ENCODE data around the gene ENOX1.

ENOX1 gene

DNA sequence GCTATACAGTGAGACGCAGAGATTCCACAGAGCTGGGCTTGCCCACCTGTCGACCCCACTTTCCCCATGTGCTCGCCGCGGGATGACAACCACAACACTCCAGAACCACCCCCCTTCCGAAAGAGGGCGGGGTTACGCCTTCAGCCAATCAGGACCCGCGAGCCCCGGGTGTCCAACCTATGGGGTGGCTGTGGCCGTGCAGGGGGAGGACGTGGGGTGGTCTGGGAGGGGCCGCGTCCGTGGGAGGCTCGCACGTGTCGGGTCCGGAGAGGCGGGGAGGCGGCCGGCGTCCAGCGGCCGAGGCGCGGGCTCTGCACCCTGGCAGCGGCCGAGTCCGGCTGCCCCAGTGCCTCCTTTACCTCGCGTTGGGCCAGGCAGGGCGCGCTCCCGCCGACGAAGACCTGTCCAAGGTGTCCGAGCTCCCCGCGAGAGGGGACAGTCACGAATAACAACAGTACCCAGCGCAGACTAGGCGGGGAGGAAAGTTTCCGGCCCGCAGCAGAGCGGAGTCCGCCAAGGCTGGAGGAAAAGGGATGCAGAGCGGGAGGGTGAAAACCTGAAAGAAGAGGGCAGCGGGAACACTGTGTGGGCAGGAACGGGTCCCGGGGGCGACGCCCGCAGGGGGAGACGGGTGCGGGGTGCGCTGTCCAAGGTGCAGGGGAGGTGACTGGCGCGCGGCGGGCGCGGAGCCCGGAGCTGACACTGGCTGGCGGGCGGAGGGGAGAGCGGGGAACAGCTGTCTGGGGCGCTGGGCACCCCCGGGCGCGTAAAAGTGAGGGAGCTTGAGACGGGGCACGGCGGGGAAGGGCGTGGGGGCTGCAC is 911 bp downstream of the ENOX1 start:
- no peak for DNase-seq (ENCODE audit: low read depth)

DNA sequence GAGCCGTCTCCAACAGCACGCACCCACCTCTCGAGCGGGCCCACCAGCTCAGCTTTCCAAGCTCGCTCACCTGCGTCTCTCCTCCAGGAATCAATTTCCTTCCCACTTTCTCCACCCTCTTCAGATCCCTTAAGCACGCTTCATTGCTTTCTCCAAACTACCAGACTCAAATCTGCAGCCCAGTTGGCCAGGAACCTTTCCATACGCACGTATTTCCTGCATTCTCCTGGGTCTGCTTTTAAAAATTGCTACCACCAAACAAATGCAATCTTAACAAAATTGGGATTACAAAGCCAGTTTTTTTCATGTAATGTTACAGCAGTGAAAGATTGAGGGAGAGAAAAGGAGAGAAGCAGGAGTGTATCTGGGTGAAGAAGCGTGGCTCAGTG is 1.5 kb downstream of the ENOX1 start:
- no peak for DNase-seq (ENCODE audit: low read depth)

DNA sequence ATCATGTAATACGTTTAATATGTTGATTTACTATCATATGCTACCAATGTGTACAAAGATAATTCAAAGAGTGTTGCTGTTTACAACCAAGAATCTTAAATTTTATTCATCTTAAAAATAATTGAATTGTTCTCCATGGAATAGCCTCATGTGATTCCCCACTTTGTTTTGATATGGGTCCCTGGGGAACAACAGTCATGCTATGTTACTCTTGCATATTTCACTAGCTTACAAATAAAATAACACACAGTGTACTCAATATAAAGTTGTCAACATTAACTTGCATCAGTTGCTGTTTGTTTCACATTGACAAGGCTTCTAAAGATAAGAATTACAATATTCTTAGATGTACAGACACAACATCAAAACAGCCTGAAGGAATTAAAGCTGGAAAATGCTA is 2.3 kb downstream of the ENOX1 start:
- DNase-seq (ENCODE audit: low read depth): no peak

DNA sequence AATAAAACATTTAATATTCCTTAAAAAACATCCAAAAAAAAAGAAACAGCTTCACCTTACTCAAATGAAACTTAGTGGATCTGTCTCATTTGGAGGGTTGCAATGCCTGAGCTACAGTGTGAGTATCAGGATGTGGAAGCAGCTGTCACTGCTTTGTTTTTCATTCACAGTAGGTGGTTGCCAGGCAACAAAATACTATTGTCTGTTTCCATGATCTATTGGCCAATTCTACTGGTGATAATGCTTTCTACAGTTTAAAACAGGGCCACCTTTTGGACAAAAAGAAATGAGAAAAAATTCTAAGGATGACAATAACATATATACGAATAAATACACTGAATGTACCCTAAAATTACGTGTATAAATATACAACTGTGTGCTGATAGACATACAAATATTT is 3.0 kb downstream of the ENOX1 start:
- no peak for DNase-seq (ENCODE audit: low read depth)

DNA sequence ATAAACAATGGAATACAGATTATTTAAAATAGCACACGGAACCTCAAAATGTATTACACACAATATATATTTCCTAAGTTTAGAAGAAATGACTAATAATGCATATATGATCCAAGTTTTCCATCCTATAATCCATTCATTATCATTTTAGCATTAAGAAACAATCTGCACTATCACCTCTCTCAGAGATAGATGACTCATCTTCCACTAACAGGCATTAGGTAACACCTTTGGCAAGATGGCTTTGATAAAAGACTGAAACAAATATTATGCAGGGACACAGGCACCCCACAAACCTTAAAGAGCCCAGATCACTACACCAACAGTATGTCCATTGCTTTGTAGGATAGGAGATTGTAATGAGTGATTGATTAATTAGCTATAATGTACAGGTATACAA is 4.1 kb downstream of the ENOX1 start:
- DNase-seq (ENCODE audit: low read depth): no peak

DNA sequence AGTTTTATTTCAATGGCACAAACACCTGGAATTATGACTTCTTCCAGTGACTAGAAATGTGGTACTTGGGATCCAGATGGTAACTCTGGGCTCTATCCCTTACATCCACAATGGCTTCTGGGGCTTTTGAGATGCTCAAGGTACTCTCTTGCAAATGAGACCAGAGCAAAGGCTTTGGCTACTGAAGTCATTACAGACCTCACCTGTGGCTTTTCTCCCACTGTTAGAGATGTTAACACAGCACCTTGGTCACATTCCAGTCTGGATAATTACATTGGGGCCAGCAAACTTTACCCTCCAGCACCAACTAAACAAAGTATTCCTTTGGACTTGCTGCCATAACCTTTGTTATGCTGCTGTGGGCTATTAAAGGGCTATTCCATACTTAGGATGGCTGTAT is 6.1 kb downstream of the ENOX1 start:
- DNase-seq (ENCODE audit: low read depth): no peak

DNA sequence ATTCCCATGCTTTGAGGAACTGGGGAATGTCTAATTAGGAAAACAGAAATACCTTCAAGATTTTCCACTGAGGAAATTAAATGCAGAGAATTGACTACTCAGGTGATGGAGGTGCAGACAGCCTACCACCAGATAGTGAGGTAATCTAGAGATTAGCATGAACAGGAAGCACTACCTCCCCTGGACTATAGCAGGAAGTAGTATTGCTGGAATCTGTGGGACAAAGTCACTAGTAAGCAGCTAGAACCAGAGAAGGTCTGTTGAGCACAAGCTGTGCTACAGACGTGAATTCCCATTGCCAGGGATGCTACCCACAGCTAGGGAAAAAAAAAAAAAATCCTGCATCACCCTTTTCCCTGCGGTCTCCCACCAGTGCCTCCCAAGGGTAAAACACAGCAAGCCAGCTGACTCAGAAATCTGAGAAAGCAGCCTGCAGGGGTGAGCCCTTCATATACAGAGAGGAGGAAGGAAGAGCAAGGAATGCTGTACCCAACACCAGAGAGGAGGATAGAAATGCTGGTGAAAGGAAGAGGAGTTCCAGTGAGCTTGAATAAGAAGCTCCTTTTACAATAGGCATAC is 10.2 kb downstream of the ENOX1 start:
- no peak for DNase-seq (ENCODE audit: low read depth)

DNA sequence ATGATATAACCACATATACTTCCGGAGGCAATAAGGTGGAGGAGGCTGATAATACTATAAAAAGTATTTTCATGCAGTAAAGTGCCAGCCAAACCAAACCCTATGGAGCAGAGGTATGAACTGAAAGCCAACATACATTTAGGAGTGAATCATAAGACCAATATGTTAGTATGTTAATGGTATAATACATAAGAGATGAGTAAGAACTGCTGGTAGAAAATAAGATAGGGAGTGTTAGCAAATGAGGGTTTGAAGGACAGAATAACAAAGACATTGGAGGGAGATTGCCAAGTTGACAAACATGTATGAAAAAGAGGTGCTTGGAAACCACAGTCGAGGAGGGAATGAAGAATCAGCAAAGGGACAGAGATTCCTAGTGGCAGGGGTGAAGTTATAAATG is 10.8 kb downstream of the ENOX1 start:
- no peak for DNase-seq (ENCODE audit: low read depth)

DNA sequence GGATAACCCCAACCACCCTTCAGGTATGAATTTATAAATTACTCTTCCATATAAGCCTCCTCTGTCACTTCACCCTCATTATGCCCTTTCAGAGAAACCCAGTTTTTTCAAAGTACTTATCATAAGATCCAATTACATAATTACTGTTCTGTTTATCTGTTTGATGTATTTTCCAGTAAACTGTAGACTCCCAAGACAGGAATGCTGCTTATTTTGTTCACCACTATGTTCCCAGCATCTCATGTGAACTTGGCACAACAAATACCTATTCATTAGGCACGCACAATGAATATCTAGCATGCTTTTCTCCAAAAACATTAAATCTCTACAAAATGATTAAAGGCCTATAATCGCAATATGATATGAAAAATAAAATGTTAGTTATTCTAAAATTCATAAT is 13.2 kb downstream of the ENOX1 start:
- DNase-seq (ENCODE audit: low read depth): no peak

DNA sequence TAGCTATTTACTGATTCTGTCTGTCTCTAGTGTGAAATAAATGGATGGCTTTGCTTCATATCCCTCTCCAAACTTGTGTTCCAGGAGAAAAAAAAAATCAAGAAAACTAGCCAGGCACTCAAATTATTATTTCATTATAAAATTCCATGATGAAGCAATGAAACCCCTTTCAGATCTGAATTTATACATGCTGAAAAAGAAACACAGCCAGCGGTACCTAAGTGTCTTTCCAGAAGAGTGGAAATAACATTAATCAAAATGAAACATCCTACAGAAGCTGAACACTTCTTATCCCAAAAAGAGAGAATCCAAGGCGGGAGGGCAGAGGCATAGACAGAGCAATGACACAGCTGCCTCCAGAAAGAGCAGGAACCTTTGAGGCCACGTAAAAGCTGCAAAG is 15.9 kb downstream of the ENOX1 start:
- no peak for DNase-seq (ENCODE audit: low read depth)

DNA sequence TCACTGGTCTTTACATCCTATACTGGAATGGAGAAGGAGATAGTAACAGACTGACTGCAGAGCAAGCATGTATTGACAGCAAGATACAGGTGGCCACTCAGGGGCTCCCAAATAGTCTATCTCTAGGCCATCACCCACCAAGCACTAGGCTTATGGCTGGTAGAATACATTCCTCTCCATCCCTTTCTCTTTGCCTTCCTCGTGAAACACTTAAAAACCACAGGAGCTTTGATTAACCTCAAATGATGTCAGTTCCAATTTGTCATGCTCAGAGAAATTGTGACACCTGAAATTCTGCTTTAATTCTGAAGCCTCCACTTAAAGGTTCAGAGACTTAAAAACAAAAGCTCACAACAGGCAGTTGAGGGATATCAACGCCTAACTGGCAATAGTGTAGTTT is 17.2 kb downstream of the ENOX1 start:
- no peak for DNase-seq (ENCODE audit: low read depth)

DNA sequence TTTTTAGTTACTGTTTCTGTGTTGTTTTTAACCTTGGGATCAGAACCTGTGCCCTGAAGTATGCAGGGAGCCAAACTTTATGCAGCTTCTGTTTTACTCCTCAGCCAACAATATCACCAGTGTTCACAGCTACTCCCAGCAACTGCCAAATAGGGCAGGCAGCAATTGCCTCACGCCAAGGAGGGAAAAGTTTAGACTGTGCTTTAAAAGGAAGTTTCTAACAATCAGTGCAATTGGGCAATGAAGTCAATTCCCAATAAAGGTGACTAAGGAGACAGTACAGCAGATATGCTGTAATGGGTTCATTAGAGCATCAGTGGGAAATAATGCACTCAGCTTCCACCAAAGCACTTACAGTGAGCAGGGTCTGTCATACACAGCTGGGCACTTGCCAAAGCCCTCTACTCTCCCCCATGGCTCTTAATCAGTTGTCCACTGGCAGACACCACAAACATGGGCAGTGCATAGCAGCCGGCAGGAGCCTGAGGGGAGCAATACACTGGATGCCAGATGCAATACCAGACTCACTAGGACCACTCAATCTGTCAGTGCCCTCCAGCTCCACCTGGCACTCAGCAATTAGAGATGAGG is 19.3 kb downstream of the ENOX1 start:
- no peak for DNase-seq (ENCODE audit: low read depth)

DNA sequence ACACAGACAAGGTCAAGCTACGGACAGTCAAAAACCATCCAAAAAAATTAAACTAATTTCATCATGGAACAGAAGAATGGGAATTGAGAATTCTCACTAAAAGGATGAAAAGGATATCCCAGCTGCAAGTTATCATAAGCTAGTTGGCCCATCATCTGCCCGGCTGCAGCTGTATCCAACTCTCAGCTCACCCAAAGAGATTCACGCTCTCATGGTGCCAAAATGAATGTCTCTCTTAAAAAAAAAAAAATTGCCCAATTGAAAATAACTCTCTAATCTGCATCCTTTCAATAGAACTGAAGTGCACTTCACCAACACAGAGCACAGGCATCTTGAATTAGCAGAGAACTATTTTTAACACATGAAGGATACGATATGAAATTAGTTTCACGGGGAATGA is 20.0 kb downstream of the ENOX1 start:
- no peak for DNase-seq (ENCODE audit: low read depth)

DNA sequence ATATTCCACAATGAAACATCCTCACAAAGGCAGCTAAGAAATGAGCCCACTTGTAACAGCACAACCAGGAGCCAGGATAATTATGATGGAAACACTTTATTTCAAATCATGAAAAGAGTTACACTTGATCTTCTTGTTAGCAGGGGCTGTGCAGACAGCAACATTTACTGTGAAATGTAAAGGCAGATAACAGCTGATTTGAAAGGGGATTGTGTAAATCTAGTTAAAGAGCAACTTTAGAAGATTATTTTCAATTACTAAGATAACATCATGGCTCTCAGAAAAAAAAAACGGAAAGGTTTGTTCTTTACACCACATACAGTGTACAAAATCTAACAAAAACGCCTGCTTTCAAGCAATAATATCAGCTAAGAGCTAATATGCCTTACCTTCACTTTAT is 22.4 kb downstream of the ENOX1 start:
- DNase-seq (ENCODE audit: low read depth): no peak

DNA sequence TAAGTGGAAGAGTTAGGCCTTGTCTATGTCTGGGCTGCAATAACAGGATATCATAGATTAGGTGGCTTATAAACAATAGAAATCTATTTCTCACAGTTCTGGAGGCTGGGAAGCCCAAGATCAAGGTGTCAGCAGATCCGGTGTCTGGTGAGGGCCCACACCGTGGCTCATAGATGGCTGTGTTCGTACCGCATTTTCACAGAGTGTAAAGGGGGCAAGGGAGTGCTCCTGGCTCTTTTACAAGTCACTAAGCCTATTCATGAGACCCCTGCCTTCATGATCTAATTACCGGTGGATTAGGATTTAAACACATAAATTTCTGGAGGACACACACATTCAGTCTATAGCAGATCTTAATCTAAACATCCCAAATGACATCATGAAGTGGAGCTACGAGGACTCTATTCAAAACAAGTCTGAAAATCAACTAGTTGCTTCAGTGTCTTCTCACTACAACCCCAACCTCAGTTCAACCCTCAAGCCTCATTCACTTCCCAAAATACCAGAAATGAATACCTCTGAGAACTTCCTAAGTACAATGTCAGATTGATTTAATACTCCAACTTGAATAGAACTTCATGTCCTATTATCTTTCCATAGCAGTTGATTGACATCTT is 23.5 kb downstream of the ENOX1 start:
- DNase-seq (ENCODE audit: low read depth): no peak

DNA sequence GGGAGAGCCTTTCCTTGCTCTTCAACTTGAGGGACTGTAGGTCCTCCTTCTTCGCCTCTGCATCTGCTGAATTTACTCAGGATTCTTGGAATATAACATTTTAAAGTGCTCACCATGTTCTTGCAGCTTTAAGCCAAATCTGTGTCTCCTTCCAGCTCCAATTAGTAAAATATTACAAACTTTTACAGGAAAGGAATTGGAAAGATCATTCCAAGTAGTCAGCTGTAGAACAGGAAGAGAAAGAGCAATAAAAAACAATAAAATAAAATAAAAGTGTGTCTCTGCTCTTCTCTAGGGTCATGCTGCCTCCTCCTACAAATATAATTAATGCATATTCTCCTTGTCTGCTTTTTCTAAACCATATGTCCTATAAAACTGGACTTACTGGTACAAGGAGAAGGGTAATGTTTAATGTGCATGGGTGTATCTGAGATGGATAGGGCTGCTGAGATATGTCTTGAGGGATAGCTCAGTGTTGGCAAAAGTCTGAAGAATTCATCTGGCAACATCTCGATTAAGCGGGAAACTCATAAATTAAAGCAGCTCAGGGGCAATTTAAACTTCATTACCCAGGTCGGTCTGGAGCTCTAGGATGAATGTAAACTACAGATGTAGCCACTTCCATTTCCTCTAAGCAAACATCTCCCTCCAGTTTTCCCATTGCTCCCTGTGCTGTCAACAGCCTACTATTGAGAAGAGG is 25.0 kb downstream of the ENOX1 start:
- no peak for DNase-seq (ENCODE audit: low read depth)

DNA sequence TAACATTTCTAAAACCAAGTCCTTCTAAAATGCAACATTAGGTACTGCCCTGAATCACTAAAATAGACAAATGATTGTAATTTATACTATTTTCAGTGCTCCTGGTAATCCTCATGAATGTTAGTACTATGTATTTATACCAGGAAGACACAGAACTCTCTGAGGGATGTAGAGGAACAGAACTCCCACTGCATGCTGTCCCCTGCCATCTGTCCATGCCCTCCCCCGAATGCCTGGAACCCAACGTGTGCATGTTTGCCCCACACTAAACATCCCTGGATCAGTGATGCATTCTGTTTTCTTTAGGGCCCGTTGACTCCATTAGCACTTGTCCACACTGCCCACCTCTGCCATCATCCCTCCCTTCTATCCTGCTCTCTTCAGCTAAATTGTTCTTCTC is 26.5 kb downstream of the ENOX1 start:
- DNase-seq (ENCODE audit: low read depth): no peak

DNA sequence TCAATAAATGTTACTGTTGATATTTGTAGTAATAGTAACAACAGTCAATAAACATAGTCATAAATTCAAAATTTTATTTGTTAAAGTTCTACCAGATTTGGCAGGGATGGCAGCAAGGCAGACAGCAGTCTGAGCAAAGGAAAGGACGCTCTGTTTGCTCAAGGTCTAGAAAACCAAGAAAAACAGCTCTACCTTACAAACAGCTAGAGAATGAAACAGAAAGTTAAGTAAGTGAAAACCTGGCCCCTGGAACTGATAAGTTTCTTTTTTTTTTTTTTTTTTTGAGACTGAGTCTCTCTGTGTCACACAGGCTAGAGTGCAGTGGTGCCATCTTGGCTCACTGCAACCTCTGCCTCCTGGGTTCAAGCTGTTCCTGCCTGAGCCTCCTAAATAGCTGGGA is 27.9 kb downstream of the ENOX1 start:
- no peak for DNase-seq (ENCODE audit: low read depth)

DNA sequence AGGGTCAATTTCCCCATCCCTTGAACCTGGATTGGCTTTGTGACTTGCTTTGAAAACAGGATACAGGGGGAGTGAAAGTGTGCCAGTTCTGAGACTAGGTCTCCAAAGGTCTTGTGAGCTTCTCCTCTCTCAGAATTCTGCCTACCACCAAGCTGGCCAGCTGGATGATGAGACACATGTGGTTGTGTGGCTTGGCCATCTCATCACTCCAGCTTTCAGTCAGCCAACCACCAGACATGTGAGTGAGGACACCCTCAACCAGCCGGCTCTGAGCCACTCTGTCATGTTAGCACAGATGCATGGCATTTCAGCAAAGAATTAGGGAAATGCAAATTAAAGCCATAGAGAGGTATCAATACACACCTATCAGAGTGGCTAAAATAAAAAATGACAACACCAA is 29.5 kb downstream of the ENOX1 start:
- no peak for DNase-seq (ENCODE audit: low read depth)

DNA sequence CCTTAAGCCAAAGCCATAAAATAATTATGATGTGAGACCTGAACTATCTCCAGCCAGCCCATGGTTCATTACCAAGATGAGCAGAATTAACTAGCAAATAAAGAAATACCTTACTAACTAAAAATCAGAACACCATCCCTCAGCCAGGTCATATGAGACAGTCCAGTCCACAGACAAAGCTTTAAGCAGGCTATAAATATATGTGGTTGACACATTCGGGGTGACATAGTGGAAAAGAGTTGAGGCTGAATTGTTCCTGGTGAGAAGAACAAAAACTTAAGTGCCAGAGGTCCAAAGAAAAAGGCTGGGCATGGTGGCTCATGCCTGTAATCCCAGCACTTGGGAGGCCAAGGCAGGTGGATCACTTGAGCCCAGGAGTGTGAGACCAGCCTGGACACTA is 30.9 kb downstream of the ENOX1 start:
- DNase-seq (ENCODE audit: low read depth): no peak

DNA sequence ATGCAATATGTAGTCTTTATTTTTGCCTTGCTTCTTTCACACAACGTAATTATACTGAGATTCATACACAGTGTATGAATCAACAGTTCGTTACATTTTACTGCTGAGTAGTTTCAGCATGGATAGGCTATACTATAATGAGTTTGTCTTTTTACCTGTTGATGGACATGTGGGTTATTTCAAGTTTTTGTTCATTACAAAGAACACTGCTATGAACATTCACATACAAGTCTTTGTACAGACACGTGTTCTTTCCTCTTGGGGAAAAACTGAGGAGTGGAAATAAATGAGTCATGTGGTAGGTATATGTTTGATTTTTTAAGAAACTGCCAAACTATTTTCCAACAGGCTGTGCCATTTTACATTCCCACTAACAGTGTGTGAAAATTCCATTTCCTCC is 35.1 kb downstream of the ENOX1 start:
- no peak for DNase-seq (ENCODE audit: low read depth)

DNA sequence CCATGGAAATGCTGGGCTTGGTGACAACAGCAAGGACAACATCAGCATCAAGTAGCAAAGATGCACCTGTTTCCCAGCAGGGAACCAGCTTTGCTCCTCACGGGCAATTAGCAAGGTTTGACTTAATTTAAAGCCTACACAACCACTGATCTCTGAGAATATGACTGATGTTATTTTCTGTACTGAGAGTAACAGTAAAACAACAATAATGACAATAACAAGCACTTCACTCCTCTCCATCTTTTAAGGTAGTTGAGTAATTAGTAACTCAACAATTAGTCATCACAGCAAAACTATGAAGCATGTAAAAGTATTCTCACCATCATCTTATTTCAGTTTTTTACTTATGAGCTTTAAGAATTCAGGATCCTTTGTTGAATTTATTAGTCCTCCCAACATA is 37.3 kb downstream of the ENOX1 start:
- DNase-seq (ENCODE audit: low read depth): no peak

Measured in stimulated activated CD8-positive, alpha-beta memory T cell treated with anti-CD3 and anti-CD28 coated beads, Interleukin-12 subunit alpha, Interleukin-12 subunit beta, amount 100 ng/mL, for 1 hour (primary cell).